RCC 7860 (cell line): ENCODE results near the gene ZBTB11.
"Not testable (repeated sequence)": the region's sequence is repeated elsewhere in the genome, so short reads cannot be mapped to it uniquely, and the experiment has no call there.

ENCODE experiments used
- DNase-seq: peaks from one replicate; pipeline ENCODE4 v3.0.0-alpha.2; 2015; ENCODE audit warnings: low spot score
- FAIRE-seq: peaks from 2 replicates; lab custom pipeline; 2012; peaks lifted over from hg19 to GRCh38; lab: Jason Lieb, UNC

The ZBTB11 gene

DNA sequence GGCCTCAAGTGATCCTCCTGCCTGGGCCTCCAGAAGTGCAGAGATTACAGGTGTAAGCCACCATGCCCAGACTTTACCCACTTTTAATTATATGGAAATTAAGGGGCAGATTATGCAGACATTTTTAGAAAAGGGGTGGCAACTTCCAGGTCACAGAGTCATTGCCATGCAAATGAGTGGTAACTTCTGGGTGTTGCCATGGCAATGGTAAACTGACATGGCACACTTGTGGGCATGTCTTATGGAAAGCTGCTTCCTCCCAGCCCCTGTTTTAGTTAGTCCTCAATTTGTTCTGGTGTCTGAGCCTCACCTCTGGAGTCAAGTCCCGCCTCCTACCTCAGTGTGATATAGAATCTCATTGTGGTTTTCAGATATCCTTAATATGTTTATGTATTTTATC, 53.3 kb downstream of the ZBTB11 start:
- FAIRE-seq, result no peak

DNA sequence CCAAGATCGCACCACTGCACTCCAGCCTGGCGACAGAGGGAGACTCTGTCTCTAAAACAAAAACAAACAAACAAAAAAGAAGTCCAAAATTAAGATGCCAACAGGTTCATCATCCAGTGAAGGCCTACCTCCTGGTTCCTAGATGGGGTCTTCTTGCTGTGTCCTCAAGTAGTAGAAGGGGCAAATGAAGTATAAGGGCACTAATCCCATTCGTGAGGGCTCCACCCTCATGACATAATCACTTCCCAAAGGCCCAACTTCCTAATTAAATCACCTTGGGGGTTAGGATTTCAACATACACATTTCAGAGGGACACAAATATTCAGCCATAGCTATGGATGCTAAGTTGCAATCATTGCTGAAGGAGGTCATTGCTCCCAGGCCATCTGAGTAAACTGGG, 57.2 kb downstream of the ZBTB11 start:
- no peak for DNase-seq
- no peak for FAIRE-seq

More for the DNA sequence above, 53.3 kb downstream of the ZBTB11 start:
- no peak for DNase-seq

- DNase-seq (no peak), FAIRE-seq (no peak)
These were observed 58.2 kb downstream of the ZBTB11 start for GRCh38 chr3:101618726-101619125.

GRCh38 chr3:101617478-101617877, 59.5 kb downstream of the ZBTB11 start:
- FAIRE-seq, result no peak
- no peak for DNase-seq

GRCh38 chr3:101615525-101615924, 61.4 kb downstream of the ZBTB11 start:
- FAIRE-seq, result no peak
- DNase-seq, result no peak

GRCh38 chr3:101613014-101613413, 63.9 kb downstream of the ZBTB11 start:
- not testable (repeated sequence) for FAIRE-seq, DNase-seq

GRCh38 chr3:101611023-101611422, 65.9 kb downstream of the ZBTB11 start:
- DNase-seq, result no peak
- FAIRE-seq, result no peak

GRCh38 chr3:101605398-101605797, 71.5 kb downstream of the ZBTB11 start:
- FAIRE-seq, DNase-seq: not testable (repeated sequence)

- FAIRE-seq (no peak), DNase-seq (no peak)
These were observed 73.7 kb downstream of the ZBTB11 start for GRCh38 chr3:101603184-101603583.

DNA sequence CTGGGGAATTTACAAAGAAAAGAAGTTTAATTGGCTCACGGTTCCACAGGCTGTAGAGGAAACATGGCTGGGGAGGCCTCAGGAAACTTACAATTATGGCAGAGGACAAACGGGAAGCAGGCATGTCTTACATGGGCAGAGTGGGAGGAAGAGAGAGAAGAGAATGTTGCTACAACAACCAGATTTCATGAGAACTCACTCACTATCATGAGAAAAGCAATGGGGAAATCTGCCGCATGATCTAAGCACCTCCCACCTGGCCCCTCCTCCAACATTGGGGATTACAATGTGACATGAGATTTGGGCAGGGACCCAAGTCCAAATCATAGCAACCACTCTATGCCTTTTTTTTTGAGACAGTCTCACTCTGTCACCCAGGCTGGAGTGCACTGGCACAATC, 74.2 kb downstream of the ZBTB11 start:
- FAIRE-seq (no peak), DNase-seq (no peak)
